Measurements from ENCODE around the gene NOD2. TPM values are rescaled to one million over a fixed set of nuclear protein-coding genes. Genes with fewer than 3 reads are reported as not detected.

NOD2 gene
- total RNA-seq, 1 experiment from 2014 or later: not detected

DNA sequence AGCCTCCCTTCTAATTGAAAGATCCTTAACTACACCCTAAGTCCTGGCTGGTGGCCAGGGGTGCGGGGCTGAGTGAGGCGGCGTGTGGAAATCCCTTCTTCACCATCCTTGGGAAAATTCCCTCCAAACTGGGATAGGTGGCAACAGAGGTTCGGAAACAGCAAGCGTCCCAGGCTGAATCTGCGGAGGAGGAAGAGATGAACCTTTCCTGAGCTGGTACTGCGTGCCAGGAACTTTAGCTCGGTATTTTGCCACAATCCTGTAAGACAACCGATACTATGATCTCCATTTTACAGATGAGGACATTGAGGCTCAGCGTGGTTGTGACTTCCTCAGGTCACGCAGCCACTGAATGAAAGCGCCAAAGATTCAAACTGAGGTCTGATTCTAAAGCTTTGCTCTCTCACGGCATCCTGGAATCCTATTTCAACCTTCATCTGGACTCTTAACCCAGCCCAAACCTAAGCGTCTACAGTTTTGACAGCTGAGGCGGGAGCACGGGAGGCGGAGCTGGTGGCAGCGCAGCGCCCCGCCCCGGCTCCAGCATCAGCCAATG lies 47.9 kb downstream of the NOD2 start:
- peak; percentile 7 for DNase-seq (ENCODE audit: low read depth)

- DNase-seq (ENCODE audit: low read depth): peak; percentile 99
Observed at GRCh38 chr16:50741781-50742575, 48.6 kb downstream of the NOD2 start, which contains the start of gene CYLD. TSS of gene CYLD (plus strand) at chr16:50742086. CDS start at chr16:50749699, 7,613 bp downstream.

DNA sequence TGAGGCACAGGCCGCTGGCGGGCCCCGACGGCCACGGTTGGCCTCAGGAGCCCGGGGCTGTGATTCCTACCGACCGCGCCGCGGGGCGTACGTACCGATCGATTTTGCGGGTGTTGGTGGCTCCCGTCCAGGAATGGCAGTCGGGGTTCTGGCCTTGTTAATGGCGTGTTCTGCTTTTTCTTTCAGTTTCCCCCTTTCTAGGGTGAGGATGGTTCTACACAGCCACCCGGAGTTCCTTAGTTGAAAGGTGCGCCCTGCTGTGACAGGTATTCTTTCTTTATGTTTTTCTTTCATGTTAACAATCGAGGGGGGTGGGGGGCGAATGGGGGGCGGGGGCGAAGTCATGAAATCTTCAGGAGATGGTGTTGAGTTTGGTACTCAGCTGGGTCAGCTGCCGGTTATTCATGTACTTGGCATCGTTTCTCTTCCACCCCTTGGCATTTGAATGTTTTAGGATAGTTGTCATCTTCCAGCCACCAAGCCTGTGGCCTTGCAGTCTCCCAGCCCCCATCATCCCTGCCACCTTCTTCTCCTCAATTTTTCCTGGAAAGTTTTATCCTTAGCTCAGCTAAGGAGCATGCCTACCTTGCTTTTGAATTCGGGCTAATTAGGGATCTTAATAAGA lies 49.3 kb downstream of the NOD2 start:
- DNase-seq (ENCODE audit: low read depth): peak; percentile 15

GRCh38 chr16:50743581-50744225 lies 50.3 kb downstream of the NOD2 start:
- DNase-seq (ENCODE audit: low read depth): no peak

GRCh38 chr16:50744881-50745280 lies 51.5 kb downstream of the NOD2 start:
- DNase-seq (ENCODE audit: low read depth): peak; percentile 27

- no peak for DNase-seq (ENCODE audit: low read depth)
Observed at GRCh38 chr16:50745940-50746339, 52.5 kb downstream of the NOD2 start.

GRCh38 chr16:50747207-50747956 lies 54.0 kb downstream of the NOD2 start:
- peak; percentile 32 for DNase-seq (ENCODE audit: low read depth)

DNA sequence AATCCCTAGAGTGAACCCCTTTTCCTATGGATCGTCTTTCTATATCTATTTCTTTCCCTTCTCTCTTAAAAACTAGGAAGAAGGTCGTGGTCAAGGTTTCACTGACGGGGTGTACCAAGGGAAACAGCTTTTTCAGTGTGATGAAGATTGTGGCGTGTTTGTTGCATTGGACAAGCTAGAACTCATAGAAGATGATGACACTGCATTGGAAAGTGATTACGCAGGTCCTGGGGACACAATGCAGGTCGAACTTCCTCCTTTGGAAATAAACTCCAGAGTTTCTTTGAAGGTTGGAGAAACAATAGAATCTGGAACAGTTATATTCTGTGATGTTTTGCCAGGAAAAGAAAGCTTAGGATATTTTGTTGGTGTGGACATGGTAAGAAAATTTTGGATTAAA lies 58.1 kb downstream of the NOD2 start:
- no peak for DNase-seq (ENCODE audit: low read depth)

DNA sequence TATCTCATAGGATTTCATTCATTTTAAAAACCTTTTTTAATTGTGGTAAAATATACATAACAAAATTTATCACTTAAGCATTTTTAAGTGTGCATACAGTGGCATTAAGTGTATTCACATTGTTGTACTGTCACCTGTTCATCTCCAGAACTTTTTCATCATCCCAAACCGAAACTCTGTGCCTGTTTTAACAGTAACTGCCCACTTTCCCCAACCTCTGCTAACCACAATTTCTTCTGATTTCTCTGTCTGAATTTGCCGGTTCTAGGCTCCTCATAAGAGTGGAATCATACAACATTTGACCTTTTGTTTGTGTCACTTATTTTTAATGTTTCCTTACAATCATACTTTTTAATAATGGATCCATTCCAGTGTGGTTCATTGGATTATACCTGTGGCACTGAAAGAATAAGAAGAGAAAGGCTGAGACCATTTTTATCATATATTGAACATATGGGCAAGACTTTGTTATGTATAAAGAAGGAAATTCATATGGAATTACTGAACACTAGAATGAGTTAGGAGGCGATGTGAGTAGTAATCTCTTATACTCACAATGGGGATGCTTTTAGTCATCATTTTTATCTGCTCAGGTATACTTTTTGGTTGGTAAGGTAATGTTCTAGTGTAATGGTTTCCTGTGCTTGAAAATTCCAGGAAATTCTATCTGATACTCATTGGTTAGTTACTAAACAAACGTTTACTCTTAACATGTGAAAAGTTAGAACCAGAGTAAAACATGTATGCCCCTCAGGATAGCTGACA lies 59.2 kb downstream of the NOD2 start:
- DNase-seq (ENCODE audit: low read depth): no peak

DNA sequence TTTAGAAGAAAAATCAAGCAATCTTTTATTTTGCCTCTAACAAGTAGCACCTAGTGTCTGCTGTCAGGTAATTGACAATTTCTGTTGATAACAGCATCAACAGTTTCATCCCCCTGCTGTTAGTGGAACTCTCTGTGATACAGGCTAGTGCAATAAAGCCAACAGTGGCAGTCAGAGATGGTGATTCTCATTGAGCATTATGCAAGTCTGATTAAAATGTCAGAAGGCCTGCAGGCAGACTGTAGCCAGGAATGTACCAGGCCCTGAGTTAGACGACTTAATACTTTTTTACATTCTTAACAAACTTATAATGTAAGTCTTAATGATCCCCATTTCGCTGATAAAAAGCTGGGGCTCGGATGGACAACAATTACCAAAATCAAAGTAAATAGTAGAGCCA lies 63.1 kb downstream of the NOD2 start:
- no peak for DNase-seq (ENCODE audit: low read depth)

- DNase-seq (ENCODE audit: low read depth): no peak
Observed at GRCh38 chr16:50761267-50761666, 67.9 kb downstream of the NOD2 start.

DNA sequence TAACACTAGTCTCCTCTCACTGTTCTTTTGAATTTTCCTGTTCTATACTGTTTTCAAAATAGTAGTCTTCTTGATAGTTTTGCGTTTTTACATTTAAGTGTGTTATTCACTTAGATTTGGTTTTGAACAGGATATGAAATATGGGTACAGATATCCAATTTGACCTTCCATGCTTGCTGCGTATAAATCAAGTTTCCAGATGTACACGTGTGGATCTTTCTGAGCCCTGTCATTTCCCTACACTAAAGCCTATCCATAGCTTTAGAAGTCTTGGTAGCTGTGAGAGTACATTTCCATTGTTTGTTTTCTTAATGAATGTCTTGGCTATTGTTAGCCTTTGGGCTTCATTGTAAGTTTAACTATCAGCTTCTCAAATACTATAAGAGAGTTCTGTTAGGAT lies 68.8 kb downstream of the NOD2 start:
- no peak for DNase-seq (ENCODE audit: low read depth)

- DNase-seq (ENCODE audit: low read depth): no peak
Observed at GRCh38 chr16:50763211-50763610, 69.8 kb downstream of the NOD2 start.

DNA sequence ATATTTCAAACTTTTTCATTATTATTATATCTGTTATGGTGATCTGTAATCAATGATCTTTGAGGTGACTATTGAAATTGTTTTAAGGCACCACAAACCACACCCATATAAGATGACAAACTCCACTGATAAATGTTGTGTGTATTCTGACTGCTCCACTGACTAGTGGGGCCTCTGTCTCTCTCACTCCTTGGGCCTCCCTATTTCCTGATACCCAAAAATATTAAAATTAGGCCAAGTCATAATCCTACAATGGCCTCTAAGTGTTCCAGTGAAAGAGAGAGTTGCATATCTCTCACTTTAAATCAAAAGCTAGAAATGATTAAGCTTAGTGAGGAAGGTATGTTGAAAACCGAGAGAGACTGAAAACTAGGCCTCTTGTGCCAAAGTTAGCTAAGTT lies 71.9 kb downstream of the NOD2 start:
- no peak for DNase-seq (ENCODE audit: low read depth)

DNA sequence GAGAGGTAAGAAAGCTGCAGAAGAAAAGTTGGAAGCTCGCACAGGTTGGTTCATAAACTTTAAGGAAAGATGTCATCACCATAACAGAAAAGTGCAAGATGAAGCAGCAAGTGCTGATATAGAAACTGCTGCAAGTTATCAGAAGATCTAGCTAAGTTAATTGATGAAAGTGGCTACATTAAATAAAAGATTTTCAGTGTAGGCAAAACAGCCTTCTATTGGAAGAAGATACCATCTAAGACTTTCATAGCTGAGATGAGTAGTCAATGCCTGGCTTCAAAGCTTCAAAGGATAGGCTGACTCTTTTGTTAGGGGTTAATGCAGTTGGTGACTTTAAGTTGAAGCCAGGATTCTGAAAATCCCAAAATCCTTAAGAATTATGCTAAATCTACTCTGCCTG lies 72.5 kb downstream of the NOD2 start:
- DNase-seq (ENCODE audit: low read depth): no peak

GRCh38 chr16:50767197-50767596 lies 73.8 kb downstream of the NOD2 start:
- no peak for DNase-seq (ENCODE audit: low read depth)

DNA sequence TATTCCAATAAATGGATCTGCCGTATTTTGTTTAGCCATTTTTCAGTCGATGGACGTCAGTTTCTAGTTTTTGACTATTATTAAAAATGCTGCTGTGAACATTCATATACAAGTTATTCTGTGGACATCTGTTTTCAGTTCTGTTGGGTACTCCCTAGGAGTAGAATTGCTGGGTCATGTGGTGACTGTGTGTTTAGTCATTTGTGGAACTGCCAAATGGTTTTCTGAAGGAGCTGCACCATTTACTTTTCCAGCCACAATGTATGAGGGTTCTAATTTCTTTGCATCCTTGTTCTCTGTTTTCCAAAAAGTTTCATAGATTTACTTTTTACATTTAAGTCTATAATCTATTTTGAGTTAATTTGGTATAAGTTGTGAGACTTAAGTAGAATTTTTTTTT lies 78.0 kb downstream of the NOD2 start:
- peak; percentile 47 for DNase-seq (ENCODE audit: low read depth)

DNA sequence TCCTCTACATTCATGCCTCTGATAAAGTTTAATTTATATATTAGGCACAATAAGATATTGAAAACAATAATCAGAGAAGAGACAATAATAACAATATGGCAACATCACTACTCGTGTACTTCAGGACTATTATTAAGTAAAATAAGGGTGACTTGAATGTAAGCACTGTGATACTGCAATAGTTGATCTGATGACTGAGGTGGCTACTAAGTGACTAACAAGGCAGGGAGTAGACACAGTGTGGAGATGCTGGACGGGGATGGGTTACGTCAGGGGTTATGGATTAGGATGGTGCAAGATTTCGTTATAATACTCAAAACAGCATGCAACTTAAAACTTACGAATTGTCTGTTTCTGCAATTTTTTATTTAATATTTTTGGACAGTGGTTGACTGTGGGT lies 81.0 kb downstream of the NOD2 start:
- no peak for DNase-seq (ENCODE audit: low read depth)

DNA sequence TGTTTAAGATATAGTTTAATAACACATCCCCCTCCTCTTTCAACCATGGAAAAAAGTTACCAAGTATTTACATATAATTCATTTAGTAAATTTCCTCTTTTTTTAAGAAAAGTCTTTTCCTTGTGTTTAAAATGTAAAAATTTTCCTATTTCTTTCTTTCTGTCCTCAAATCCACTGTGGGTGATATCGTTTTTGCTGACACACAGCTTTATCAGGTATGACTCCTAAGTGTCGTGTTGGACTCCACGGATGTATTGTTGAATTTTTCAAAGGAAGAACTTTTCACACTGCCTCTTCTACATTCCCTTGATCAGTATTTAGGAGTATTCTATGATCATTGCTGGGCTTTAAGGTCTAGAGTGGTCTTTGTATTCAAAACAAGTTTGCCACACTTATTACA lies 81.6 kb downstream of the NOD2 start:
- no peak for DNase-seq (ENCODE audit: low read depth)

GRCh38 chr16:50776037-50776436 lies 82.6 kb downstream of the NOD2 start:
- DNase-seq (ENCODE audit: low read depth): no peak

Measured in HT1080 (cell line).